Measurements from ENCODE around the gene TMTC1. TPM values are rescaled to one million over a fixed set of nuclear protein-coding genes. Genes with fewer than 3 reads are reported as not detected.

TMTC1 gene
- total and polyA plus RNA-seq, 2 of the 8 experiments (the other 6 are each of a cell fraction or from before 2014, with no cell fraction given) = 15.4 to 20.8 TPM

- H2BK12ac ChIP-seq (ENCODE audit: low read depth, low read length) = no peak overlapping the region
- no peak overlapping the region for H2BK15ac ChIP-seq (ENCODE audit: low read length)
- H4K8ac ChIP-seq (ENCODE audit: extremely low read depth, insufficient read depth, low read length) = no peak overlapping the region
- H2BK20ac ChIP-seq (ENCODE audit: low read length) = no peak overlapping the region
- H3K36me3 ChIP-seq (ENCODE audit: control insufficient read depth in 2 of 4, insufficient read depth in 4 of 4, low read length in 3 of 4) = no peaks in the 10 kb centered on the region
- no peaks in the 10 kb centered on the region for H3K23me2 ChIP-seq (ENCODE audit: low read depth, low read length)
- DNase-seq (ENCODE audit: low read depth in 1 of 2, low spot score in 2 of 2) (no peak), FAIRE-seq (no peak)
- no peak overlapping the region for H3K9ac ChIP-seq (replicated peaks in 1 of 4; ENCODE audit: extremely low read depth in 1 of 4, low read depth in 3 of 4, low read length in 3 of 4)
- H4K20me1 ChIP-seq (replicated peaks in 1 of 2; ENCODE audit: control insufficient read depth in 1 of 2, insufficient read depth in 2 of 2, low read length in 2 of 2) = peaks cover 0 to 2% of the 10 kb centered on the region in 2 experiments
- H3K56ac ChIP-seq (replicated peaks; ENCODE audit: insufficient read length, low read depth, low read length) = no peak overlapping the region
- H3K27ac ChIP-seq (ENCODE audit: low read depth, low read length) = no peak overlapping the region
- no peak overlapping the region for H3K4me3 ChIP-seq (ENCODE audit: extremely low read depth in 1 of 4, insufficient read depth in 2 of 4, low read depth in 3 of 4, low read length in 4 of 4)
- no peaks in the 10 kb centered on the region for H3K79me2 ChIP-seq (ENCODE audit: control insufficient read depth in 1 of 2, insufficient read depth in 2 of 2, low read length in 2 of 2)
- H3K9me3 ChIP-seq (ENCODE audit: insufficient read depth in 2 of 2, low read depth in 1 of 2, low read length in 1 of 2) = no peaks in the 10 kb centered on the region
- ChIA-PET CTCF (ENCODE audit: partially characterized antibody) (interaction anchor here (0.8 to 1.2 kb wide), 2 partner anchors 13 to 368 kb away, joined by 3 read pairs; no protein-coding TSS in a partner anchor), POLR2A (ENCODE audit: partially characterized antibody) (no interaction called here)
- no peak overlapping the region for H3K4me2 ChIP-seq (ENCODE audit: insufficient read depth in 1 of 2, low read depth in 2 of 2, low read length in 2 of 2)
- no peak overlapping the region for H4K5ac ChIP-seq (ENCODE audit: insufficient read length, low read depth, low read length)
- no peak overlapping the region for H2BK5ac ChIP-seq (ENCODE audit: low read depth, low read length)
- no peak overlapping the region for H3K14ac ChIP-seq (ENCODE audit: insufficient read length)
- no peak overlapping the region for H4K91ac ChIP-seq (replicated peaks; ENCODE audit: insufficient read length, low read length)
- no peak overlapping the region for H2BK120ac ChIP-seq (replicated peaks; ENCODE audit: low read depth, low read length)
- TF ChIP-seq CEBPB (IDR thresholded peaks at IDR 0.05; ENCODE audit: low read depth, low read length) = no peak
- no peak for TF ChIP-seq MAFK (IDR thresholded peaks at IDR 0.05; ENCODE audit: low read depth, low read length)
- no peak for TF ChIP-seq CTCF (IDR thresholded peaks at IDR 0.05; ENCODE audit: control extremely low read depth in 1 of 3, insufficient read depth in 1 of 3, low read depth in 1 of 3, low read length in 3 of 3)
- H3K4ac ChIP-seq (replicated peaks; ENCODE audit: insufficient read length, low read depth, low read length) = no peak overlapping the region
- no peaks in the 10 kb centered on the region for H3K79me1 ChIP-seq (ENCODE audit: low read depth, low read length)
- no peak overlapping the region for H2AK5ac ChIP-seq (ENCODE audit: low read depth, low read length)
- H3K18ac ChIP-seq (ENCODE audit: extremely low read depth, low read length) = no peak overlapping the region
- H3K27me3 ChIP-seq (replicated peaks in 1 of 4; ENCODE audit: control insufficient read depth in 3 of 4, extremely low read depth in 1 of 4, insufficient read depth in 3 of 4, low read length in 3 of 4) = no peaks in the 10 kb centered on the region
- 69% methylated on average over 4 of the region's 4 CpGs; no CpG with 5 or more reads in 1 of the 2 experiments for WGBS, 2 experiments (ENCODE audit: extremely low coverage in 1 of 2, insufficient coverage in 1 of 2, insufficient read length in 1 of 2, insufficient replicate concordance in 2 of 2, low coverage in 1 of 2, low lambda C conversion rate in 2 of 2, missing lambda C conversion rate in 1 of 2)
- H2AFZ ChIP-seq (ENCODE audit: low read length) = no peak overlapping the region
- H3K23ac ChIP-seq (ENCODE audit: insufficient read length) = no peak overlapping the region
- peaks cover 0 to 2% (median 0%) of the 10 kb centered on the region in 4 experiments; a peak in 1 of 7 replicates for H3K4me1 ChIP-seq (replicated peaks in 1 of 4; ENCODE audit: control insufficient read depth in 3 of 4, insufficient read depth in 4 of 4, low read length in 3 of 4)
Measured at GRCh38 chr12:29533815-29534489, 249.8 kb downstream of the TMTC1 start.
